Peyer's patch (tissue), 4 donors: ENCODE data around the gene RNASE7.

Experiments used
- POLR2A ChIP-seq, 2 donors: fragments of 450-650 bp; IDR thresholded peaks; one replicate each; pipeline ENCODE4 v1.5.1; 2017; ENCODE audit warnings: antibody characterized with exemption in 2 of 2, mild to moderate bottlenecking in 2 of 2, moderate library complexity in 2 of 2
- TF ChIP-seq, protein P1 (sequence below), 6 experiments: fragments of 450-650 bp in 4 of 6; fragments of 200-600 bp in 2 of 6; sonication (generic) in 1 of 6; IDR thresholded peaks; one replicate each; pipeline ENCODE4 v1.5.1; 2017 to 2019; ENCODE audit warnings: antibody characterized with exemption in 6 of 6, mild to moderate bottlenecking in 3 of 6, moderate library complexity in 1 of 6

DNA sequence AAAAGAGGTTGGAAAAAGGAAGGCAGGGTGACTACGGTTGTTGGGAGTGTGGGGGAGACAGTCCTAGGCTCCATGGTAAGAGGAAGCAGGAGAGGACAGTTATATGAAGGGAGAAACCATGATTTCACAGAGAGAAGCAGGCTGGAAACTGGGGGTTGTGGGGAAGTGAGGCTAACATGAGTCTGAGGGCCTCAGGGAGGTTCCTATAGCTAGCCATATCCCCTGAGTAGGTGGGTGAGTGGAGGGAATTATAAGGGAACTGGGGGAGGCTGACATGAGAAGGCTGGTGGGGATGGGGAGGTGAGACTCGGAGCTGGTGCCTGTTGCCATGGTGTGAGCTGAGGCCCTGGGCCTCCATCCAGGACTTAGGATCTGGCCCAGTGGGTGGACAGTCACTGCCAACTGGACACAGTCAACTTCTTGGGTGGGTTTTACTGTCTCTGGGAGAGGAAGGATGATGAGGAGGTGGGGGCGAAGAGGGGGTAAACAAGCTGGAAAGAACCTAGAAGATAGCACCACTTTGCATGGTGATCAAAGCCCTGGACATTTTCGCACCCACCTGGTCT, 8.9 kb upstream of the RNASE7 start:
- TF ChIP-seq, protein P1, sequence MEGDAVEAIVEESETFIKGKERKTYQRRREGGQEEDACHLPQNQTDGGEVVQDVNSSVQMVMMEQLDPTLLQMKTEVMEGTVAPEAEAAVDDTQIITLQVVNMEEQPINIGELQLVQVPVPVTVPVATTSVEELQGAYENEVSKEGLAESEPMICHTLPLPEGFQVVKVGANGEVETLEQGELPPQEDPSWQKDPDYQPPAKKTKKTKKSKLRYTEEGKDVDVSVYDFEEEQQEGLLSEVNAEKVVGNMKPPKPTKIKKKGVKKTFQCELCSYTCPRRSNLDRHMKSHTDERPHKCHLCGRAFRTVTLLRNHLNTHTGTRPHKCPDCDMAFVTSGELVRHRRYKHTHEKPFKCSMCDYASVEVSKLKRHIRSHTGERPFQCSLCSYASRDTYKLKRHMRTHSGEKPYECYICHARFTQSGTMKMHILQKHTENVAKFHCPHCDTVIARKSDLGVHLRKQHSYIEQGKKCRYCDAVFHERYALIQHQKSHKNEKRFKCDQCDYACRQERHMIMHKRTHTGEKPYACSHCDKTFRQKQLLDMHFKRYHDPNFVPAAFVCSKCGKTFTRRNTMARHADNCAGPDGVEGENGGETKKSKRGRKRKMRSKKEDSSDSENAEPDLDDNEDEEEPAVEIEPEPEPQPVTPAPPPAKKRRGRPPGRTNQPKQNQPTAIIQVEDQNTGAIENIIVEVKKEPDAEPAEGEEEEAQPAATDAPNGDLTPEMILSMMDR (IDR thresholded peaks at IDR 0.05), result no peak
- TF ChIP-seq POLR2A (IDR thresholded peaks at IDR 0.05), result no peak
